Endothelial cell of hepatic sinusoid (primary cell): ENCODE data around the gene CA14.
"Not testable (repeated sequence)": the region's sequence is repeated elsewhere in the genome, so short reads cannot be mapped to it uniquely, and the experiment has no call there.

Experiments used
- in situ Hi-C: cut with HindIII; loops from 2 replicates; pipeline ENCODE4 v1.10.0; 2017; ENCODE audit warnings: low sequenced_read_pairs

The CA14 gene

DNA sequence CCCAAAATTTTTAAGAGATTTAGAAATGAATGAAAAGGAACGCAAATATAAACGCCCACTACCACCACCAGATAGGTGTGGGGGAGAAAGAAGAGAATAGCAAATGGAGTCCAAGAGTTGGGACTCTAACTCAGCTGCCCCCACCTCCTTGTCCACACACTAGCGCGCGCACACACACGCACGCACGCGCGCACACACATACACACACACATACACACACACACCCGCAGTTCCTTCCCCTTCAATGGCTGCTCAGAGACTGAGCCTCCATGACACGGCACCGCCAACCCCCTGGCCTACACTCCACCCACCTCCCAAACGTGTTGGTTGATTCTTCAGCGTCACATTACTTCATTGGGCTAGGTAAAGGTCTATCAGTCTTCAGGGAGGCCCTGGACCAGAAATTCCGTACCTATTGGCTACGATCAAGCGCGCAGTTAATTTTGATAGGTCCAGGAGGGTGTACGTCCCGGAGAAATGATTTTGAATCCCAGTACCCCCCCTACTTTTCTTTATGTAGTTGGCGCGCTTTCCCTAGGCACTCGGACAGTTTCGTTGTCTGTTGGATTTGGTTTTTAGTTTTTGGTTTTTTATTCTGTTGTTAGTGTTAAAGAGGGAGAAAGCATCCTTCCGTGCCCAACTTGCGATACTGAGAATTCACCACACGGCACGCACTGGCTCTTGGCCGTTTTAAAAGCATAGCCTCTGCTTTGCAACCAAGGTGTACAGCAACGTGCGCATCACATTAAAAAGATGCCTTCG lies 21.5 kb upstream of the CA14 start, which contains the start of gene ANP32E:
Gene ANP32E, minus strand, starts transcription at position 261 of the 762 bp plus-strand sequence. CDS start 326 bp downstream, outside the sequence.
- in situ Hi-C loops, result no loop called here

DNA sequence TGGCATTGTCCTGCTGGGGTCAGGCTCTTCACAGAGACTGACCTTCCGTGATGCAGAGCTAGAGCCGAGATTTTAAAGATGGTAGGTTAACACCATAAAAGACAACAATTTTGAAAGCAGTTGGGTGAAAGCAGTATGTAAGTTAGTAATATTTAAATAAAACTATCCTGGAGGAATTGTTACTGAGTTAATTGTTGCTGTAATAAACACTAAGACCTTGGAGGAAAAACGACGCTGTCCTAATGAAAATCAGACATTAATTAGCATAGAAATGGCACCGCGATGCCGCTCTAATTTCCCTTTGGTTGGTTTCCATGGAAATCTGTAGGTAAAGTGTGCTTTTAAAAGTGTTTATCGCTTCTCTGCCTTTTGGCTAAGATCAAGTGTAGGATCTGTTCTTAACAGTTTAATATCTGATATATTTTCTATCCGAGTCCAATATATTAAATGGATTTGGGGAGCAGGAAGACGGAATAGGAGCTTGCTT lies 20.9 kb upstream of the CA14 start:
- in situ Hi-C loops, result no loop called here

DNA sequence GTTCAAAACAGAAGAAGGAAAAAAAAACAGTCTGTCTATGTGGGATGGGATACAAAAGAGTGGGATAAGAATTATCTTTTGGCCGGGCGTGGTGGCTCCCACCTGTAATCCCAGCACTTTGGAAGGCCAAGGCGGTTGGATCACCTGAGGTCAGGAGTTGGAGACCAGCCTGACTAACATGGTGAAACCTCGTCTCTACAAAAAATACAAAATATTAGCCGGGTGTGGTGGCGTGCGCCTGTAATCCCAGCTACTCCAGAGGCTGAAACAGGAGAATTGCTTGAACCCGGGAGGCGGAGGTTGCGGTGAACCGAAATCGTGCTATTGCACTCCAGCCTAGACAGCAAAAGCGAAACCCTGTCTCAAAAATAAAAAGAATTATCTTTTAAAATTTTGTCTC lies 20.4 kb upstream of the CA14 start:
- in situ Hi-C loops, result not testable (repeated sequence)

DNA sequence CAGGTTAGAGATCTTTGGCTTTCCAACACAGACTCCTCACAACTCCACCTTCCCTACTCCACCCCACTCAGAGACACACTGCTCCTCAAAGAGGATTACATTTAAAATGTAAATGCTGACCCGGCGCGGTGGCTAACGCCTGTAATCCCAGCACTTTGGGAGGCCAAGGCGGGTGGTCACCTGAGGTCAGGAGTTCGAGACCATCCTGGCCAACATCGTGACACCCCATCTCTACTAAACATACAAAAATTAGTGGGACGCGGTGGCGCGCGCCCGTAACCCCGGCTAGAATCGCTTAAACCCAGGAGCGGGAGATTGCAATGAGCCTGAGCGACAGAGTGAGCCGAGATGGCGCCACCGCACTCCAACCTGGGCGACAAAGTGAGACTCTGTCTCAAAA lies 19.8 kb upstream of the CA14 start:
- in situ Hi-C loops, result no loop called here

DNA sequence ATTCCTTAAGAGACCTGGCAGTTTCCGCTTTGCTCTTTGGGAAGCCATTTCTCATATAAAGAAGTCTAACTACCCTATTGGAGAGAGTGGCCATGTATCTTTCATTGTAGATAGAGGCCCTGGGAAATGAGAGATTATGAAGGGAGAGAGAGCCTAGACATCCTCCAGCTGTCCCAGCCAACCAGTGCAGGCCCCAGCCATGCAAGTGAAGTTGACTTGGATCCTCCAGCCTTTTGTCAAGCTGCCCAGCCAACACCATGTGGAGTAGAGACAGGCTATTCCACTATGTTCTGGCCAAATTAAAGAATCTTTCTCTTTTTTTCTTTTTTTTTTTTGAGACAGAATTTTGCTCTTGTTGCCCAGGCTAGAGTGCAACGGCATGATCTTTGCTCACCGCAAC lies 14.6 kb upstream of the CA14 start:
- in situ Hi-C loops, result no loop called here

DNA sequence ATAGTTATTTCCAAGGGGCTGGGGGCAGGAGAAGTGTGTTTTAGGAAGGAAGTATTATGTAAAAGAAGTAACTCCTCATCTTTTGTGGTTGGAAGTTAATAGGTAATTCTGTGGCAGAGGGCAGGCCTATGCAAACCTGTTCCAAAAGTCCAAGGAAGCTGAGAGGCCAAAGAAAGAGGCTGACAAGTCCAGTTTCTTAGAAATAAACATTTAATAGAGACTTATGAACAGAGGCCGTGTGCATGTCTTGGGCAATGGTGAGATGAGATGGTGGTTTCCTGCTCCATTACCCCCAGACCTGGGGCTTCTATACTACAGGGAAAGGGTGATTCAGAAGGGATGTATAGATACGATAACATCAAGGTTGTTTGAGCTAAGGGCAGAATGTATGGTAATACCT lies 7.6 kb upstream of the CA14 start:
- in situ Hi-C loops, result no loop called here

DNA sequence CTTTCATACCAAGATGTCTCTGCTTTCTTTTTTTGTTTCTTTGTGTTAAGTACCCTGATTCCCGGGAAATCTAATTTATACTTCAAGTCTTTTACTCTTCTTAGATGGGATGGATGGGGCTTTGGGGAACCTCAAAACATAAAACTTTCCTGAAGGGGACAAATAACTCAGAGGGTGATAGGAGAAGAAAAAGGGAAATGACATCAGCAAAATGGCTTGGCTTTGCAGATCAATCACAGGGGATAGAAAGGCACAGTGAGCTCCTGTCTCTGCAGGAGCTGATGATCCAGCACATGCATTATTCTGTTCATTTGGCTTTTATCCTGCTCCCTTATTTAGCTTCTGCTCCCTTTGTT lies 1.4 kb upstream of the CA14 start:
- in situ Hi-C loops, result no loop called here

DNA sequence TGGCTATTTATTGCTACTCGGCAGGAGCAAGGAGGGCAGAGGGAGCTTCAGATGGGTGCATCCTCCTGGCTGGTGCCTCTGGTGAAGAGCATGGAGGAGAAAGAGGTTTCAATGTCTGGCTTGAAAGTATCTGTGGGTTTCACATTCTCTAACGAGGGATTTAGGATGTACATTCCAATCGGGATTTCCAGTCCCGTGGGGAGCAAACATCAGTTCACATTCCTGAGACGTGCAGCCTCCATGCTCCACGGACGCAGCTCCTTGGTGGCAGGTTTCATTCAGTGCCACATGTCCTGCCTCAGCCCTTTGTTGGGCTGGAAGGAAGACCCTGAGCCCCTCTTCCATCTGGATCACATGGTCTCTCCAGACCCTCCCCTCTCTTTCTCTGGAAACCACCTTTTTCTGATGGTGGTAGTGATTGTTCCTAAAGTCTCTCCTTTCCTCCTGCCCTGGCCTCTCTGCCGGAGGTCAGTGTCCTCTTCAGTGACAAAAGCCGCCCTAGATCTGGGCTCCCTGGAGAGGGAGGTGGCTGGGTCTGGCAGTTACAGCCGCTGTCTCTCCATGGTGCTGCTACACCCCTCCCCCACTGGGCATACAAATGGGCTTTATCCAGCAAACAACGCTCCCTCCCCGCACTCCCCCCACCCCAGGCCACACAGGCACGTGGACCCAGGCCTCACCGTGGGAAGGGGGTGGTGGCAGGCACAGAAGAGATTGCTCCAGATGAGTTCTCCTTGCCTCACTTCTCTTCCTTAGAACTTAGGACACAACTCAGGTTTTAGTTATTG lies 826 bp upstream of the CA14 start:
- in situ Hi-C loops, result no loop called here

DNA sequence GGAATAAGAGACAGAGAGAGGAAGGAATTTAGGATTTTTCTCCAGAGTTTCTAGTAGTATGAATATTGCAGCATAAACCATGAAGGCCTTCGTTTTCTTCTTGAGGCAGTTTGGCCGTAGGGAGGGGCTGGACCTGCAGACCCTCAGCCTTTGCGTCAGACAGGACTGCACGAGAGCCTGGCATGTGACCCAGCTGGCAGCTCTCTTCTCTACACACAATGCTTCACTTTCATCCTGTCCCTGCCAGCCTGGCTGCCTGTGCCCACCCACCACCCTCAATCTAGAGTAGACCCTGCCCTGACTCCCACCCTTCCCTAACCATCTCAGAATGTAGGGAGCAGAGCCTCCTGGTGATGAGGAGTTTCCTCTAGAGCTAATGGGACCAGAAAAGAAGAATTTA lies 1.6 kb downstream of the CA14 start:
- in situ Hi-C loops, result no loop called here

DNA sequence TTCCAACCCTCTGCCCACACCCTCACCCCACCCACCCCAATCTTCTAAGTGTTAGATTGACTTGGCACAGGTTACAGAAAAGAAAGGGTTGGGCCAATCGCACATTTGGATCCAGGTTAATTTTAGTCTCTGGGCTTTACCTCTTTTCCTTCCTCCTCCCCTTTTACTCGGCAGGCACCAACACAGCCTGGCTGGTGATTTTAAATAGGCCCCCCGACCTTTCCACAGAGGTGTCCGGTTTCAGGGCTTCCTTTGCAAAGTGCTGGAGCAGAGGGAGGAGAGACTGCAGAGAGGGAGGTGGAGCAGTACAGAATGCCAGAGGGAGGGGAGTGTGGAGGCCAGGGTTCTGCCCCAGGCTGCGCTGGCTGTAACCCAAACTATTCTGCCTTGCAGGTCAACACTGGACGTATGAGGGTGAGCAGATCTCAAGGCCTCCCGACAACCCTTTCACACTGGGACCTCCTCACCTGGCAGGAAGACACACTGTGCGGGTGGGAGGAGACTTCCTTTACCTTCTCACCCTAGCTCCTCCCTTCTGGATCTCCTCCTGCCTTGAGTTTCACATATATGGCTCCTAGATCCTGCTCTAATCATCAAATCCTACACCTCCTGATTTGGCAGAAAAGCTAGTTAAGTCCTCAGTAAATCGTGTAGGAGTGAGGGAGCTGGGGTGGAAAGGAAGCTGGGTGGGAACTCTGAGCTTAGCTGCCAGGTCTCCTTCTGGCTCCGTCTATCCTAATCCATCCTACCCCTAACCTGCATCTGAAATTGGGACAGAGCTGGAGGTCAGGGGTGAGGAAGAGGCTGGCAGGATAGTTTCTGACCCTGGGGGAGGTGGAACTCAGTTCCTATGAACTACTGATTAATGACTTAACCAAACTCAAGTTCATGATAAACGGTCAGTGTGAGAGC lies 2.4 kb downstream of the CA14 start:
- in situ Hi-C loops, result no loop called here

DNA sequence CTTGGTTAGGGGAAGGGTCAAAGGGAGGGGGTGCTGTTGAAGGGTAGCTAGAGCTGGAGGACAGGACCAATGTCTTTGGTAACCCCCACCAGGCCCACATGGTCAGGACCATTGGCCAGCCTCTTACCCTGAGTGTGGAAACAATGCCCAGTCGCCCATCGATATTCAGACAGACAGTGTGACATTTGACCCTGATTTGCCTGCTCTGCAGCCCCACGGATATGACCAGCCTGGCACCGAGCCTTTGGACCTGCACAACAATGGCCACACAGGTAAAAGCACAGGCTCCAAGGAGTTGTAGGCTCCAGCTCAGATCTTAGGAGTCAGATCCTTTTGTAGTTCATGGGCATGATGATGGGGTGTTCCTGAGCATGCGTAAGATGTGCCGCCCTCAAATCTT lies 3.8 kb downstream of the CA14 start:
- in situ Hi-C loops, result no loop called here

DNA sequence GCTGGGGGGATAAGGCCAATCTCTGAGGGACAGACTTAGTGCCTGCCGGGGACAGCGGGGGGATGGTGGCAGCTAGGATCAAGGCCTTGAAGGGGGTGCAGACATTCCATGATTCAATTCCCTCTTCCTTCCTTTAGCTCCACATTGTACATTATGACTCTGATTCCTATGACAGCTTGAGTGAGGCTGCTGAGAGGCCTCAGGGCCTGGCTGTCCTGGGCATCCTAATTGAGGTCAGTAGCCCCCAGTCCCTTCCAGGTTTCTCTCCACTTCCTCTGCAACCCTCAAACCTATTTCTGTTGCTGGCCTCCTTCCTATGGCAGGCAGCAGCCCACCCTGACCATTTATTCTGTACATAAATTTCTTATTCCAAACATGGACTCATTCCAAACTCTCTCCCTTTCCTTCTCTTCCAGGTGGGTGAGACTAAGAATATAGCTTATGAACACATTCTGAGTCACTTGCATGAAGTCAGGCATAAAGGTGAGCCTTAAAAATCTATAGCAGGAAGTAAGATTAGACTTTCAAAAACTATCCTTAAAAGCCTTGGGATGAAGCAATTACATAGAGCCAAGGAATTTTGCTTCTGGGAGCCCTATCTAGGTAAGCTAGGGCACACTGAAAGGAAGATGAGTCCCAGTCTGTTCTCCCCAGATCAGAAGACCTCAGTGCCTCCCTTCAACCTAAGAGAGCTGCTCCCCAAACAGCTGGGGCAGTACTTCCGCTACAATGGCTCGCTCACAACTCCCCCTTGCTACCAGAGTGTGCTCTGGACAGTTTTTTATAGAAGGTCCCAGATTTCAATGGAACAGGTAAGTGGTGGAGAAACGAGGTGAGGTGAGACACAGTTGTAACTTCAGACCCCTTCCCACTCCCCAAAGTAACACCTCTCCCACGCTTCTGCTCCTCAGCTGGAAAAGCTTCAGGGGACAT lies 5.1 kb downstream of the CA14 start:
- in situ Hi-C loops, result no loop called here

DNA sequence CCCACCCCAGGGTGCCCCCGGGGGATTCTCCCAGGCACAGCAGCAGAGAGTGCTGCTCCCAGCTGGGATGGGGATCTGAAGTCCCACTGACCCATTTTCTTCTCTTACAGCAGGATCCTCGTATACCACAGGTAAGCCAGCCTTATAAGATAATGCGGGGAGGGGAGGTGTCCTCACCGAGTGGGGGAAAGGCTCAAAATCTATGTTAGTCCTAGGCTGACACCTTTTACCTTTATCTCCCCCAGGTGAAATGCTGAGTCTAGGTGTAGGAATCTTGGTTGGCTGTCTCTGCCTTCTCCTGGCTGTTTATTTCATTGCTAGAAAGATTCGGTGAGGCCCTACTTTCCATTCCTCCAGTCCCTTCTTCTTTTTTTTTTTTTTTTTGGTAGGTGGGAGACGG lies 6.0 kb downstream of the CA14 start:
- in situ Hi-C loops, result no loop called here

DNA sequence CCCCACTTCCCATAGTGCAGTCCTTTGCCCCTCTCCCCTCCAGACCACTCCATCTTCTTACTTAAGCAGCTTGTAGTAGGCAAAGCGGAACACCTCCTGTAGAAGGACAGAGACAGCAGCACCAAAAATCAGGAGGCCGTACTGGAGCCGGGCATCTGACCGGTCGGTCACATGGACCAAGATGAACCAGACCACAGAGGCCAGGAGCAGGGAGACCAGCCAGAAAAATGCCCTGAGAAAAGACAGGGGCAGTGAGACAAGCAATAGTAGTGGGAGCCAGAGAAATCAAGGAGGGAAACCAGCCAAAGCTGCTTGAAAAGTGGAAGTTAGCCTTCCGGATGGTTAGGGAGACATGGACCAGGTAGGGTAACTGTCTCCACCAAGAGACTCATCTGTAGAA lies 10.3 kb downstream of the CA14 start:
- in situ Hi-C loops, result loop anchor here (5.0 kb wide), 2 partner anchors 34 to 174 kb away; no protein-coding TSS in a partner anchor

DNA sequence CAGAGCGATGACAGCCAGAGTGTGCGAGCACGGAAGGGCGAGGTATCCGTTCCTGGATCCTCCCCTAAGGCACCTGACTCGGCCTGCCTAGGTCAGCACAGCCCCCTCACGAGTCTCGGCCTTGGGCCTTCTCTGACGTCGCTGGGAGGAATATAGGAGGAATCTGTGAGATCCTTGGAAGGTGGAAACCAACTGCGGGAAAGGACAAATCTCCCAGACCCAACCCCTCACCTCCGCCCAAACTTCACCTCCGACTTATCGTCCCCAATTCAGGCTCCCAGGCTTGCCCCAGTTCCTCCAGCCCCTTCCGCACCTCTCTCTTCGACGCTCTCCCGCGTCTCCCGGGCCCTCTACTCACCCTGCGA lies 10.7 kb downstream of the CA14 start:
- in situ Hi-C loops, result loop anchor here (5.0 kb wide), 2 partner anchors 34 to 174 kb away; no protein-coding TSS in a partner anchor

DNA sequence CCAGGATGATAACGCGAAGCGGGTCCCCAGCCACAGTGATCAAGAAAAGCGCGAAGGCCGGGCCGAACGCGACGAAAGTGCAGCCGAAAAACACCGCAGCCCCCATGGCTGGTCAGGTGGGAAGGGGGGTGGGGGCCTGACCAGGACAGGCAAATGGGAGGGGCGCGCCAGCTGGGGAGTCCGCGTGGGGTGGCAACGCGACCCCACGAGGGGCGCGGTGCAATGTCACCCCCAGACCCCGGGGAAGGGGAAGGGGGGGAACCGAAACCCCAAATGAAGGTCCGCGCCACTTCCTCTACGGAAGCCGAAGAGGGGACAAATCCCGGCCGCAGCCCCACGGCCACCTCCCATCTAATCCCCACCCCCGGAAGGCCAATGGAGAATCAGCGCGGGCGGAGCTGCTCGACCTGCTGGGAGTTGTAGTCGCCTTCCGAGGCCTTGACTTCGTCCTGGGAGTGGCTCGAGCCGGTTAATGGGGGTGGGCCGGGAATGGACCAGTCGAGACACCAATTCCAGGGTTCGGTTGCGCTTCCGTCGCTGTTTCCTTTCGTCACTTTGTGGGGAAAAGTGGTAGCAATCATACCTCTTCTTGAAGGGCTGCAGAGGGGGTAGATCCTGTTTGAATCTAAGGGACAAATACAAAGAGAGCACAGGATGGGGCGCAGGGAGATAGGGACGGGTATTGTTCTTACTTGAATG lies 11.3 kb downstream of the CA14 start, which contains the start of gene APH1A:
Gene APH1A, minus strand, starts transcription at position 312 of the 699 bp plus-strand sequence. Its CDS starts 206 bp downstream, at position 106.
- in situ Hi-C loops, result loop anchor here (5.0 kb wide), 2 partner anchors 33 to 173 kb away; no protein-coding TSS in a partner anchor

DNA sequence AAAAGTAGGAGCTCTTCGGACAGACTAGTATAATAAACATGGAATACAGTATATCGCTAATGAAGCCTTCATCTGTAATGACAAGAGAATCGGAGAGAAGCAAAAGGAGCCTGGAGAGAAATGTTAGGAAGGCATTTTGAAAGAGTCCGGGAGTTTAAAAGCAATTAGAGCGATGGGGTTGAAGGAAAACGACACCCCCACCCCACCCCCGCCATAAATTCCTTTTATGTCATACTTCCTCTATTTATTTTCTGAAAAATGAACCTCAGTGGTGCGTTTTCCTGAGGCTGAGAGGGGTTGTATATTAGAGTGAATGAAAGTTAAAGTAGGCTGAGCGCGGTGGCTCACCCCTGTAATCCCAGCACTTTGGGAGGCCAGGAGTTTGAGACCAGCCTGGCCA lies 11.9 kb downstream of the CA14 start:
- in situ Hi-C loops, result loop anchor here (5.0 kb wide), 2 partner anchors 33 to 173 kb away; no protein-coding TSS in a partner anchor

DNA sequence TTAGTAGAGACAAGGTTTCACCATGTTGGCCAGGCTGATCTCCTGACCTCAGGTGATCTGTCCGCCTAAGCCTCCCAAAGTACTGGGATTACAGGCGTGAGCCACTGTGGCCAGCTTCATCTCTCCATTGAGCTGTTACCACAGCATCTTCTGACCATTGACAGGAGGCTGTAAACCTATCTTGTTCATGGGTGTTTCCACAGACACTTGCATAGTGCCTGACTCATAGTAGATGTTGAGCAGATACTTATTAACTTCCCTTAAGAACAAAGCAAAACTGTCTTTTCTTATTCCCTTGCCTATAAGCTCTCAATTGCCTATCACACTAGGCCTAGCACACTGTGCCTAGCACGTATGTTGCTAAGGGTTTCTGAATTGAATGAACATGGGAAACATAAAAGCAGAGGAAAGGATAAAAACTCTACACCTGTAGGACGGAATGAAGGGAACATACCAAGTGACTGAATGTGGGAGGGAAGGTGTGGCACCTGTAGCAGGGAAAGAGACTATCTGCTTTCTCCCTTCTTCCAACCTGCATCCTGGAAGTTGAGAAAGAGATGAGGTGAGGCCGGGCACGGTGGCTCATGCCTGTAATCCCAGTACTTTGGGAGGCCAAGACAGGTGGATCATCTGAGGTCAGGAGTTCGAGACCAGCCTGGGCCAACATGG lies 13.9 kb downstream of the CA14 start:
- in situ Hi-C loops, result no loop called here

DNA sequence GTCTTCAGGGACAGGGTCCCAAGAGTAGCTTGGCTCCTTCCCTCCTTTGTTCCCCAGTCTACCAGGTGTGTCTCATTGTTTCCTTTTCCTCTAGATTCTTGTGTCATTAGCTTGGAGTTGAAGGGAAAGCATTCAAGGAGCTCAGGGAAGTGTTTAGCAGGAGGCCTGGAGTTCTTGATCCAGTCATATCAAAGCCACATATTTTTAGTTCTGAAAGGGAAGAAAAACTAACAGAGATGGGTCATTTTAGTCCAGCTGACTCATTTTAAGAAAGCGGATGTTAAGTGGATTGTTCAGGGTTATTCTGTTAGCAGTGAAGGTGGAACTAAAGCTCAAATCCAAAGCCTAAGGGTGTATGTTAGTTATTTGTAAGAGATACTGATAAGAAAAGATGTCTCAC lies 15.7 kb downstream of the CA14 start:
- in situ Hi-C loops, result no loop called here
